LNCAP (cell line): ENCODE data around the gene RHPN2.

Experiments used
- TF ChIP-seq, protein P1 (sequence below): fragments of 450-650 bp; IDR thresholded peaks from 2 replicates; pipeline ENCODE4 v1.5.1; 2017; ENCODE audit warnings: mild to moderate bottlenecking

RHPN2 gene

DNA sequence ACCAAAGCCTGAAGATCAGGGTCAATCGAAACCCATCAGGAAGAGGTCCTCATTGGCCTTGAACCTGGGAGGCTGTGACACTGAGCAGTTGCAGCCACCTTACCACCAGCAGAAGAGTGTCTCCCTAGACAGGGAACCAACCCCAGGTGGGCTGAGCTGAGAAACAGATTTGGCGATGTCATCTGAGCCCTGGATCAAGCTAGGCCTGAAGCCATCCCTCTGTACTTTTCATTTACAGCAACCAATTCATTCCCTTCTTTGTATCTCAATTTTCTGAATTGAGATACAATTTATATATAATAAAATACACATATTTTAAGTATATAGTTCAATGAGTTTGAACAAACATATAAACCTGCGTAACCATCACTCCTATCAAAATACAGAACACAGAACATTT is 14.6 kb downstream of the RHPN2 start:
- TF ChIP-seq, protein P1, sequence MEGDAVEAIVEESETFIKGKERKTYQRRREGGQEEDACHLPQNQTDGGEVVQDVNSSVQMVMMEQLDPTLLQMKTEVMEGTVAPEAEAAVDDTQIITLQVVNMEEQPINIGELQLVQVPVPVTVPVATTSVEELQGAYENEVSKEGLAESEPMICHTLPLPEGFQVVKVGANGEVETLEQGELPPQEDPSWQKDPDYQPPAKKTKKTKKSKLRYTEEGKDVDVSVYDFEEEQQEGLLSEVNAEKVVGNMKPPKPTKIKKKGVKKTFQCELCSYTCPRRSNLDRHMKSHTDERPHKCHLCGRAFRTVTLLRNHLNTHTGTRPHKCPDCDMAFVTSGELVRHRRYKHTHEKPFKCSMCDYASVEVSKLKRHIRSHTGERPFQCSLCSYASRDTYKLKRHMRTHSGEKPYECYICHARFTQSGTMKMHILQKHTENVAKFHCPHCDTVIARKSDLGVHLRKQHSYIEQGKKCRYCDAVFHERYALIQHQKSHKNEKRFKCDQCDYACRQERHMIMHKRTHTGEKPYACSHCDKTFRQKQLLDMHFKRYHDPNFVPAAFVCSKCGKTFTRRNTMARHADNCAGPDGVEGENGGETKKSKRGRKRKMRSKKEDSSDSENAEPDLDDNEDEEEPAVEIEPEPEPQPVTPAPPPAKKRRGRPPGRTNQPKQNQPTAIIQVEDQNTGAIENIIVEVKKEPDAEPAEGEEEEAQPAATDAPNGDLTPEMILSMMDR, result no peak

DNA sequence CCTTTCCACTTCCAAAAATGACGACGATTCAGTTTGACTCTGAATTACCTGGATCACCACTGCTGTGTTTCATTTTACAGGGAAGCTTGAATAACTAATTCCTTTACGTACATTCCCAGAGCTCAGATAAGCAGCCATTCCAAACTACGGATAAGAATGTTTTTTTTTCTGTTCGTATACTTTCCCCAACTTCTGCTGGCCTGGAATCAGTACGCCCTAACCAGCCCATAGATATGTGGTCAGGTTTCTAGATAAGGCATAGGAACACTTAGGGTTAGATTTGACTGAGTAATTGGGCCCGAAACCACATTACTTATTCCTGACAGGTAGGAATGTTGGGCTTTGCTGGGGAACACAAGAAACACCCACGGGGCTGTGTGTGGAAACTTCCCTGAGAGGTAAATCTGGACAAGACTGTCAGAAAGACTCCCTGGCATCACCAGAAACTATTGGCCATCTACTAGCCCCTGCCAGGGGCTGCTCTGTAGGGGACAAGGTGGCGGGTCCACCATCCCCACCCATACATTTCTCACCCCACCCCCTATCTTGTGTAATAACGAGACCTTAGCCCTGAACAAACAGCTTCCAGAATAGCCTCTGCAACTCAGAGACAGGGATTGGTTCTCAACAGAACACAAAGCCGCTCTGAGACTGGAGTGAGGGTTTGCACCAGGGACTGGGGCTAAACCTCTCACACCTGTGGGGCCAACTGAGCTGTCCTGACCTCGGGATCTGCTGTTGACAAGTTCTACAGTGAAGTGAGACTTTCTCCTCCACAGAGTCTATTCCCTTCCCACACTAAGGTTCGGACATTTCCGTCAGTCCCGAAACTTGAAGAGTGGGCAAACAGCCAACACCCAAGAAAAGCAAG is 15.6 kb downstream of the RHPN2 start:
- TF ChIP-seq, protein P1, result no peak

DNA sequence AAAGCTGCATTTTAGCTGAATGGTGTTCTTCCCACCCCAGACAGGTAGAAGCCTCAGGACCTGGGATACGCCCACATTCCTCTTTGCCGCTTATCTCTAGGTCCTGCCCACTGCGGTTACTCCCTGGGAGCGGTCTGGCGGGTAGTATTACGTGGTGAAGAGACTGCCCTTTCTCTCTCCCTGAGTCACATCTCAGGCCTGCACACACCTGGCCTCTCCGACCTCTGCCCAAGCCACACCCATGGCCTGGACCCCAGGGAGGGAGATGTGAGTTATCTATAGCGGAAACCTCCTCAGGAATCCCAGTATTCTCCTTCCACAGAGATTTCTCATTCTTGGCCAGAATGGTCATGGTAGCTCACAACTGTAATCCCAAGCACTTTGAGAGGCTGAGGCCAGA is 17.3 kb downstream of the RHPN2 start:
- TF ChIP-seq, protein P1, result no peak

GRCh38 chr19:33040994-33041827 is 23.5 kb downstream of the RHPN2 start:
- TF ChIP-seq, protein P1, result no peak

- TF ChIP-seq, protein P1, result no peak
These were observed 24.9 kb downstream of the RHPN2 start for GRCh38 chr19:33039815-33040214.

- TF ChIP-seq, protein P1, result no peak
These were observed 25.5 kb downstream of the RHPN2 start for GRCh38 chr19:33039108-33039599.

DNA sequence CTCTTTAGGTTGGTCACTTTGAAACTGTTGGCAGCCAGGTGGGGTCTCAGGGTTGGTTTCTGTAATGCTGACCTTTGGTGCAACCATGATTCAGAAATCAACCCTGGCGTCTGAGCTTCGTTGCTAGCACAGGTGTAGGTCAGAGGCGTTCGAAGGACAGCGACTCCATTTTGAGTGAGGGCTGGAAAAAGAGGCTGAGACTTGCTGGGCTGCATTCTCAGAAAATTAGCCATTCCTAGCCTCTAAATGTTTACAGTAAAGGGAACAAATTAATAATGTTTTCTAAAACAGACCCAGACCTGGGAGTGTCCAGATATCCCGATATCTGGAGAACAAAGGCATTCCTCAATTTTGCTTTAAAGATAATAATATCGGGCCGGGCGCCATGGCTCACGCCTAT is 29.2 kb downstream of the RHPN2 start:
- TF ChIP-seq, protein P1, result no peak
